SK-N-SH (cell line): ENCODE results near the gene PNPLA5. TPM values are rescaled to one million over a fixed set of nuclear protein-coding genes. Genes with fewer than 3 reads are reported as not detected.
A peak's percentile ranks its signal among the peaks of the same experiment; 100 is the strongest.

Experiments
- CTCF ChIA-PET: fragments of 300-600, 350-600 bp; formaldehyde crosslinking; extraction: SDS; loops from one replicate; lab custom pipeline; 2021; lab: Yijun Ruan, JAX
- POLR2A ChIA-PET: fragments of 350-600 bp; sonication (Branson Sonifier 250); formaldehyde crosslinking; extraction: SDS; loops from one replicate; lab custom pipeline; 2020; ENCODE audit warnings: antibody characterized with exemption, inconsistent platforms; lab: Yijun Ruan, JAX
- DNase-seq: peaks from one replicate; pipeline ENCODE4 v3.0.0; 2012
- H2AFZ ChIP-seq: fragments of 200-600 bp; sonication (generic); 2 replicates; pipeline ENCODE4 v1.8.1; 2016; ENCODE audit warnings: antibody characterized with exemption, mild to moderate bottlenecking, low read depth
- H3F3A ChIP-seq: fragments of 200-600 bp; sonication (generic); replicated peaks from 2 replicates; pipeline ENCODE3; 2016; ENCODE audit warnings: antibody characterized with exemption, mild to moderate bottlenecking; ENCODE audit not compliant: insufficient read depth
- H3K27ac ChIP-seq, 2 experiments: fragments of 200-500 bp in 1 of 2; fragments of 200-600 bp in 1 of 2; sonication (Bioruptor generic) in 1 of 2; sonication (generic), shearing (Covaris generic) in 1 of 2; 2 replicates each; pipeline versions ENCODE4 v1.5.1 to v1.6.1; 2014 to 2016; ENCODE audit warnings: low read depth in 2 of 2, inconsistent platforms in 1 of 2, low read length in 1 of 2, mild to moderate bottlenecking in 1 of 2, mixed read lengths in 1 of 2
- H3K27me3 ChIP-seq: fragments of 200-600 bp; sonication (generic), shearing (Covaris generic); 2 replicates; pipeline ENCODE4 v1.6.1; 2016; ENCODE audit warnings: mixed run types; ENCODE audit not compliant: insufficient read depth
- H3K36me3 ChIP-seq, 2 experiments: fragments of 200-500 bp in 1 of 2; fragments of 200-600 bp in 1 of 2; sonication (Bioruptor generic) in 1 of 2; sonication (generic) in 1 of 2; replicated peaks in 1 of 2; 2 replicates each; pipeline versions ENCODE3 to v1.5.1; 2014 to 2016; ENCODE audit warnings: low read length in 1 of 2, mild to moderate bottlenecking in 1 of 2; ENCODE audit not compliant: insufficient read depth in 2 of 2, control insufficient read depth in 1 of 2
- H3K4me1 ChIP-seq, 2 experiments: fragments of 200-500 bp in 1 of 2; fragments of 200-600 bp in 1 of 2; sonication (Bioruptor generic) in 1 of 2; sonication (generic), shearing (Covaris generic) in 1 of 2; 2 replicates each; pipeline versions ENCODE4 v1.5.1 to v1.6.1; 2014 to 2016; ENCODE audit warnings: low read depth in 1 of 2, low read length in 1 of 2, mixed run types in 1 of 2; ENCODE audit not compliant: insufficient read depth in 2 of 2, control insufficient read depth in 1 of 2
- H3K4me2 ChIP-seq: fragments of 200-600 bp; sonication (generic), shearing (Covaris generic); 2 replicates; pipeline ENCODE4 v1.6.1; 2017; ENCODE audit warnings: mixed run types
- H3K4me3 ChIP-seq, 2 experiments: fragments of 200-500 bp in 1 of 2; fragments of 200-600 bp in 1 of 2; sonication (Bioruptor generic) in 1 of 2; sonication (generic), shearing (Covaris generic) in 1 of 2; 2 replicates each; pipeline versions ENCODE4 v1.5.1 to v1.8.1; 2014 to 2016; ENCODE audit warnings: low read depth in 2 of 2, inconsistent platforms in 1 of 2, low read length in 1 of 2, mild to moderate bottlenecking in 1 of 2, mixed read lengths in 1 of 2, moderate library complexity in 1 of 2
- H3K79me2 ChIP-seq: fragments of 200-600 bp; sonication (generic); 2 replicates; pipeline ENCODE4 v1.8.1; 2017; ENCODE audit warnings: mild to moderate bottlenecking; ENCODE audit not compliant: insufficient read depth
- H3K9ac ChIP-seq: fragments of 200-600 bp; sonication (generic); 2 replicates; pipeline ENCODE4 v1.6.1; 2017; ENCODE audit warnings: mixed run types
- H3K9me2 ChIP-seq: fragments of 200-600 bp; sonication (generic); 2 replicates; pipeline ENCODE4 v1.6.1; 2017; ENCODE audit warnings: mixed run types
- H3K9me3 ChIP-seq: fragments of 200-600 bp; sonication (generic); 2 replicates; pipeline ENCODE4 v1.6.1; 2017; ENCODE audit warnings: mixed run types, mild to moderate bottlenecking, moderate library complexity
- H4K20me1 ChIP-seq: fragments of 200-600 bp; sonication (generic); 2 replicates; pipeline ENCODE4 v1.6.1; 2017; ENCODE audit warnings: mild to moderate bottlenecking, mixed run types; ENCODE audit not compliant: insufficient read depth
- CHD2 ChIP-seq: fragments of 150-350 bp; IDR thresholded peaks from 2 replicates; pipeline ENCODE4 v1.6.1; 2018; ENCODE audit warnings: low read length; ENCODE audit not compliant: partially characterized antibody
- ELF1 ChIP-seq: IDR thresholded peaks from 2 replicates; pipeline ENCODE4 v1.4.0; 2012
- EP300 ChIP-seq, 2 experiments: IDR thresholded peaks; 2 replicates each; pipeline versions ENCODE4 v1.4.0 to v1.6.1; 2012; ENCODE audit warnings: borderline replicate concordance in 1 of 2, low read depth in 1 of 2, low read length in 1 of 2
- EZH2phosphoT487 ChIP-seq: fragments of 200-600 bp; sonication (generic); IDR thresholded peaks from 2 replicates; pipeline ENCODE4 v1.6.1; 2017; ENCODE audit warnings: low read depth, mixed run types, mild to moderate bottlenecking, antibody characterized with exemption, moderate library complexity, borderline replicate concordance
- FOSL2 ChIP-seq: IDR thresholded peaks from 2 replicates; pipeline ENCODE4 v1.4.0; 2012; ENCODE audit warnings: low read depth, mild to moderate bottlenecking, moderate library complexity, borderline replicate concordance
- FOXJ3 ChIP-seq: sonication (generic); formaldehyde crosslinking; IDR thresholded peaks from 2 replicates; pipeline ENCODE4 v1.5.1; 2020; ENCODE audit warnings: mild to moderate bottlenecking, missing genetic modification reagents
- MAX ChIP-seq: IDR thresholded peaks from 2 replicates; pipeline ENCODE4 v1.4.0; 2012; ENCODE audit warnings: low read depth
- MEF2A ChIP-seq: IDR thresholded peaks from 2 replicates; pipeline ENCODE4 v1.4.0; 2012; ENCODE audit warnings: low read depth, borderline replicate concordance
- MXI1 ChIP-seq: IDR thresholded peaks from 2 replicates; pipeline ENCODE4 v1.6.1; 2012; ENCODE audit warnings: mild to moderate bottlenecking, low read depth, low read length, improper control_type of control experiment
- NRF1 ChIP-seq: IDR thresholded peaks from 2 replicates; pipeline ENCODE4 v1.6.1; 2012; ENCODE audit warnings: low read depth, mild to moderate bottlenecking, low read length
- POLR2AphosphoS5 ChIP-seq: IDR thresholded peaks from 2 replicates; pipeline ENCODE4 v1.6.1; 2012; ENCODE audit warnings: low read depth, low read length
- RAD21 ChIP-seq: IDR thresholded peaks from 2 replicates; pipeline ENCODE4 v1.6.1; 2012; ENCODE audit warnings: mild to moderate bottlenecking, low read length
- REST ChIP-seq: IDR thresholded peaks from 2 replicates; pipeline ENCODE4 v1.6.1; 2012; ENCODE audit warnings: mild to moderate bottlenecking, low read depth, low read length, moderate library complexity
- SIN3A ChIP-seq: IDR thresholded peaks from 2 replicates; pipeline ENCODE4 v1.6.1; 2012; ENCODE audit warnings: low read depth, mild to moderate bottlenecking, low read length, moderate library complexity, borderline replicate concordance
- SMC3 ChIP-seq: IDR thresholded peaks from 2 replicates; pipeline ENCODE4 v1.6.1; 2012; ENCODE audit warnings: low read depth, low read length, improper control_type of control experiment
- TAF1 ChIP-seq: IDR thresholded peaks from 2 replicates; pipeline ENCODE4 v1.6.1; 2012; ENCODE audit warnings: low read depth, mild to moderate bottlenecking, low read length, moderate library complexity, borderline replicate concordance
- TEAD4 ChIP-seq: IDR thresholded peaks from 2 replicates; pipeline ENCODE4 v1.4.0; 2012; ENCODE audit warnings: mild to moderate bottlenecking, borderline replicate concordance; ENCODE audit not compliant: insufficient read depth
- YY1 ChIP-seq: IDR thresholded peaks from 2 replicates; pipeline ENCODE4 v1.4.0; 2012; ENCODE audit warnings: low read depth, mild to moderate bottlenecking
- WGBS: methylation state at CpG from one replicate; pipeline ENCODE4 v1.1.6; 2017; ENCODE audit warnings: low lambda C conversion rate; 5-methylcytosine and 5-hydroxymethylcytosine counted together
- polyA plus RNA-seq, 3 experiments: library from polyadenylated mRNA; depleted of rRNA; stranded (reverse); fragments of >200 nt; gene quantifications; 2 replicates each; pipeline ENCODE4 v1.2.3, GENCODE V29; 2012
- TF ChIP-seq, protein P1 (sequence below): IDR thresholded peaks from 2 replicates; pipeline ENCODE4; 2012
- TF ChIP-seq, protein P2 (sequence below): fragments of 150-350 bp; IDR thresholded peaks from 2 replicates; pipeline ENCODE4 v1.6.1; 2017; ENCODE audit warnings: antibody characterized with exemption, low read length, low read depth, borderline replicate concordance

The PNPLA5 gene
- polyA plus RNA-seq, 1 of the 3 experiments (the other 2 are of a cell fraction), result not detected

DNA sequence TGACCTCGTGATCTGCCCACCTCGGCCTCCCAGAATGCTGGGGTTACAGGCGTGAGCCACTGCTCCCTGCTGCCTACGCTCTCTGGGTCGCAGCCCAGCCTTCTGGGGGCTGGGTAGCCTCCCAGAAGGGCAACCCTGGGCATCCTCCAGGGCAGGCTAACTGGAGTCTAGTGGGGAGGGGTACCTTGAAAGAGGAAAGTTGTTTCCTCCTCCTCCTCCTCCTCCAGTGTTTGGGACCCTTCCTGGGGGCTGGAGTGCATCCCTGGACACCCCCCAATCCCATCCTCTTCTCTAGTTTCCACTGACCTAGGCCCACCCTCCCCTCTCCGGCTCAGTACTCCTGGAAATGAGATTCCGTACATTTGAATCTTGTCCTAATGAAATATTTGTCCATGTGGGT is 33.1 kb upstream of the PNPLA5 start:
- peaks cover 0 to under 1% of the 10 kb centered on the region in 2 experiments for H3K36me3 ChIP-seq
- WGBS, result 92% methylated on average over 7 of the region's 7 CpGs
- TF ChIP-seq POLR2AphosphoS5 (no peak), YY1 (no peak), ELF1 (no peak)
- TF ChIP-seq, all 33 proteins: peak for 0
- ChIA-PET CTCF (interaction anchor here (1.0 to 1.1 kb wide), 2 partner anchors 21 to 30 kb away, joined by 3 to 7 read pairs; partner anchors contain the start of gene SAMM50), POLR2A (no interaction called here)
- Histone ChIP-seq H3K27me3 (no peaks in the 10 kb centered on the region), H2AFZ (no peak overlapping the region), H3K4me3 (peak overlapping the region in 1 of 2 experiments; percentile 73; a peak in 2 of 4 replicates), H3K9me3 (no peaks in the 10 kb centered on the region), H3K9ac (no peak overlapping the region), H3K9me2 (no peaks in the 10 kb centered on the region), H3F3A (no peaks in the 10 kb centered on the region), H3K4me1 (peaks cover 15 to 16% of the 10 kb centered on the region in 2 experiments; a peak in 3 of 4 replicates), H4K20me1 (no peaks in the 10 kb centered on the region), H3K27ac (no peak overlapping the region), H3K79me2 (no peaks in the 10 kb centered on the region), H3K4me2 (peak overlapping the region; percentile 96; the same call in 1 of the 2 replicates)
- no peak for DNase-seq

DNA sequence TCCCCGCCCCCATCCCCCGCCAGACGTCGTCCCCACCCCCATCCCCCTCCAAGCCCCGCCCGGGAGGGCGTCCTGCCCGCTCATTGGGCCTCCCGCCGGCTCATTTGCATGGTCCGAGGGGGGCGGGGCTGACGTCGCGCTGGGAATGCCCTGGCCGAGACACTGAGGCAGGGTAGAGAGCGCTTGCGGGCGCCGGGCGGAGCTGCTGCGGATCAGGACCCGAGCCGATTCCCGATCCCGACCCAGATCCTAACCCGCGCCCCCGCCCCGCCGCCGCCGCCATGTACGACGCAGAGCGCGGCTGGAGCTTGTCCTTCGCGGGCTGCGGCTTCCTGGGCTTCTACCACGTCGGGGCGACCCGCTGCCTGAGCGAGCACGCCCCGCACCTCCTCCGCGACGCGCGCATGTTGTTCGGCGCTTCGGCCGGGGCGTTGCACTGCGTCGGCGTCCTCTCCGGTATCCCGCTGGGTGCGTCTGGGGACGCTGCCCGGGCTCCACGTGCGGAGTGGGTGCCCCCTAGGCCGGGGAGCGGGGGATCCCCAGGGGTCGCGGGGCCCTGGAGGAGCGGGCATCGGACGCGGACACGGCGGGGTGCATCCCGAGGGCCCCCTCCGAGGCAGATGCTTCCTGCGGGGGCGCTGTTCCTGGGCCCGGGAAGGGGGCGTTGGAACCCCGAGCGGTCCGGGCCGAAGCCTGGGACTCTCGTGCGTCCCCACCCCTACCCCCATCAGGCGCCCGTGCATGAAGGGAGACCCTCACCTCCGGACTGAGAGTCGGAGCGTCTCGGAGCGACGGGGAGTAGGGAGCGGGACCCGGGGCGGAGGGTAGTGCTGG is 32.0 kb upstream of the PNPLA5 start, which contains the start of gene PNPLA3:
Gene PNPLA3 (plus strand): TSS at position 175 of the 834 bp plus-strand sequence. CDS start 107 bp downstream, at position 282.
- H4K20me1 ChIP-seq, result no peaks in the 10 kb centered on the region
- H3K27ac ChIP-seq, result peak within 1 kb of the TSS; percentile 29 to 50; a peak in 3 of 4 replicates
- peak within 1 kb of the TSS; percentile 72 for H3K9ac ChIP-seq
- no peaks in the 10 kb centered on the region for H3K9me3 ChIP-seq
- no peaks in the 10 kb centered on the region for H3K27me3 ChIP-seq
- H3K4me1 ChIP-seq, result peaks cover 16 to 19% of the 10 kb centered on the region in 2 experiments; a peak in 3 of 4 replicates
- no peaks in the 10 kb centered on the region for H3K9me2 ChIP-seq
- no peaks in the 10 kb centered on the region for H3F3A ChIP-seq
- DNase-seq, result peak; percentile 99
- ChIA-PET POLR2A (no interaction called here), CTCF (interaction anchor here (2.0 to 2.8 kb wide), 2 partner anchors 10 to 22 kb away, joined by 9 to 19 read pairs; no protein-coding TSS in a partner anchor)
- H3K36me3 ChIP-seq, result no peaks in the 10 kb centered on the region
- H3K4me3 ChIP-seq, result peak within 1 kb of the TSS; percentile 58 to 73
- no peaks in the 10 kb centered on the region for H3K79me2 ChIP-seq
- WGBS, result 0% methylated on average over 1 of the region's 100 CpGs
- peak within 1 kb of the TSS; percentile 99 for H2AFZ ChIP-seq
- H3K4me2 ChIP-seq, result peak within 1 kb of the TSS; percentile 96
- TF ChIP-seq CHD2 (no peak), RAD21 (no peak), MEF2A (no peak), POLR2AphosphoS5 (peak; percentile 39; the same call in 1 of the 2 replicates), MAX (peak; percentile 84), TAF1 (peak; percentile 46; the same call in 1 of the 2 replicates), REST (no peak), ELF1 (no peak), EZH2phosphoT487 (no peak), MXI1 (no peak), NRF1 (no peak), TEAD4 (no peak), YY1 (no peak), SMC3 (no peak), FOSL2 (no peak), SIN3A (no peak), FOXJ3 (CRISPR knock-in tag) (no peak), EP300 (IDR thresholded peaks at IDR 0.05; ENCODE audit: borderline replicate concordance in 1 of 2, low read depth in 1 of 2, low read length in 1 of 2) (no peak)
- TF ChIP-seq, protein P1, sequence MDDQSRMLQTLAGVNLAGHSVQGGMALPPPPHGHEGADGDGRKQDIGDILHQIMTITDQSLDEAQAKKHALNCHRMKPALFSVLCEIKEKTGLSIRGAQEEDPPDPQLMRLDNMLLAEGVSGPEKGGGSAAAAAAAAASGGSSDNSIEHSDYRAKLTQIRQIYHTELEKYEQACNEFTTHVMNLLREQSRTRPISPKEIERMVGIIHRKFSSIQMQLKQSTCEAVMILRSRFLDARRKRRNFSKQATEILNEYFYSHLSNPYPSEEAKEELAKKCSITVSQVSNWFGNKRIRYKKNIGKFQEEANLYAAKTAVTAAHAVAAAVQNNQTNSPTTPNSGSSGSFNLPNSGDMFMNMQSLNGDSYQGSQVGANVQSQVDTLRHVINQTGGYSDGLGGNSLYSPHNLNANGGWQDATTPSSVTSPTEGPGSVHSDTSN, result no peak
- TF ChIP-seq, protein P2, sequence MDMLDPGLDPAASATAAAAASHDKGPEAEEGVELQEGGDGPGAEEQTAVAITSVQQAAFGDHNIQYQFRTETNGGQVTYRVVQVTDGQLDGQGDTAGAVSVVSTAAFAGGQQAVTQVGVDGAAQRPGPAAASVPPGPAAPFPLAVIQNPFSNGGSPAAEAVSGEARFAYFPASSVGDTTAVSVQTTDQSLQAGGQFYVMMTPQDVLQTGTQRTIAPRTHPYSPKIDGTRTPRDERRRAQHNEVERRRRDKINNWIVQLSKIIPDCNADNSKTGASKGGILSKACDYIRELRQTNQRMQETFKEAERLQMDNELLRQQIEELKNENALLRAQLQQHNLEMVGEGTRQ, result no peak
